HEK293T (cell line): ENCODE data around the gene SMPD2.

Experiments
- CTCF ChIA-PET: fragments of 350-600 bp; formaldehyde crosslinking; extraction: SDS; loops from one replicate; lab custom pipeline; 2021; ENCODE audit warnings: antibody characterized with exemption, inconsistent platforms; lab: Yijun Ruan, JAX
- POLR2A ChIA-PET: fragments of 350-600 bp; formaldehyde crosslinking; extraction: SDS; loops from one replicate; lab custom pipeline; 2020; ENCODE audit warnings: antibody characterized with exemption, inconsistent platforms; lab: Yijun Ruan, JAX
- DNase-seq: peaks from one replicate; pipeline ENCODE4 v3.0.0; 2012; ENCODE audit warnings: mixed read lengths; ENCODE audit errors: extremely low spot score
- ARNT ChIP-seq: fragments of 450-650 bp; IDR thresholded peaks from 2 replicates; pipeline ENCODE4 v1.6.1; 2017; ENCODE audit warnings: mild to moderate bottlenecking
- BHLHE40 ChIP-seq: fragments of 450-650 bp; IDR thresholded peaks from 2 replicates; pipeline ENCODE4 v1.6.1; 2016; ENCODE audit warnings: mild to moderate bottlenecking, moderate library complexity, borderline replicate concordance
- CTBP1 ChIP-seq: fragments of 450-650 bp; IDR thresholded peaks from 2 replicates; pipeline ENCODE4 v1.6.1; 2016; ENCODE audit warnings: borderline replicate concordance
- ELF4 ChIP-seq: fragments of 450-650 bp; IDR thresholded peaks from 2 replicates; pipeline ENCODE4 v1.6.1; 2017; ENCODE audit warnings: antibody characterized with exemption
- FOXA1 ChIP-seq: fragments of 450-650 bp; IDR thresholded peaks from 2 replicates; pipeline ENCODE4 v1.6.1; 2016; ENCODE audit warnings: mild to moderate bottlenecking
- FOXK2 ChIP-seq: fragments of 450-650 bp; IDR thresholded peaks from 2 replicates; pipeline ENCODE4 v1.6.1; 2016; ENCODE audit warnings: mild to moderate bottlenecking
- FOXM1 ChIP-seq: fragments of 450-650 bp; IDR thresholded peaks from 2 replicates; pipeline ENCODE4 v1.6.1; 2017; ENCODE audit warnings: mild to moderate bottlenecking, borderline replicate concordance
- HDGF ChIP-seq: fragments of 450-650 bp; IDR thresholded peaks from 2 replicates; pipeline ENCODE4 v1.6.1; 2017; ENCODE audit warnings: antibody characterized with exemption, borderline replicate concordance
- L3MBTL2 ChIP-seq: fragments of 450-650 bp; conservative IDR thresholded peaks from 2 replicates; pipeline ENCODE4 v1.6.1; 2016; ENCODE audit warnings: mild to moderate bottlenecking
- LEF1 ChIP-seq: fragments of 450-650 bp; IDR thresholded peaks from 2 replicates; pipeline ENCODE4 v1.6.1; 2017; ENCODE audit warnings: mild to moderate bottlenecking, borderline replicate concordance
- NFRKB ChIP-seq: fragments of 450-650 bp; IDR thresholded peaks from 2 replicates; pipeline ENCODE4 v1.6.1; 2016; ENCODE audit warnings: mild to moderate bottlenecking, moderate library complexity
- SP1 ChIP-seq: fragments of 450-650 bp; IDR thresholded peaks from 2 replicates; pipeline ENCODE4 v1.6.1; 2017
- SUZ12 ChIP-seq: fragments of 450-650 bp; IDR thresholded peaks from 2 replicates; pipeline ENCODE4 v1.6.1; 2016; ENCODE audit warnings: mild to moderate bottlenecking
- TARDBP ChIP-seq: fragments of 450-650 bp; IDR thresholded peaks from 2 replicates; pipeline ENCODE4 v1.6.1; 2016
- ZNF384 ChIP-seq: fragments of 450-650 bp; IDR thresholded peaks from 2 replicates; pipeline ENCODE4 v1.6.1; 2016
- TF ChIP-seq, protein P1 (sequence below): fragments of 450-650 bp; IDR thresholded peaks from 2 replicates; pipeline ENCODE4 v1.6.1; 2016

Gene SMPD2

DNA sequence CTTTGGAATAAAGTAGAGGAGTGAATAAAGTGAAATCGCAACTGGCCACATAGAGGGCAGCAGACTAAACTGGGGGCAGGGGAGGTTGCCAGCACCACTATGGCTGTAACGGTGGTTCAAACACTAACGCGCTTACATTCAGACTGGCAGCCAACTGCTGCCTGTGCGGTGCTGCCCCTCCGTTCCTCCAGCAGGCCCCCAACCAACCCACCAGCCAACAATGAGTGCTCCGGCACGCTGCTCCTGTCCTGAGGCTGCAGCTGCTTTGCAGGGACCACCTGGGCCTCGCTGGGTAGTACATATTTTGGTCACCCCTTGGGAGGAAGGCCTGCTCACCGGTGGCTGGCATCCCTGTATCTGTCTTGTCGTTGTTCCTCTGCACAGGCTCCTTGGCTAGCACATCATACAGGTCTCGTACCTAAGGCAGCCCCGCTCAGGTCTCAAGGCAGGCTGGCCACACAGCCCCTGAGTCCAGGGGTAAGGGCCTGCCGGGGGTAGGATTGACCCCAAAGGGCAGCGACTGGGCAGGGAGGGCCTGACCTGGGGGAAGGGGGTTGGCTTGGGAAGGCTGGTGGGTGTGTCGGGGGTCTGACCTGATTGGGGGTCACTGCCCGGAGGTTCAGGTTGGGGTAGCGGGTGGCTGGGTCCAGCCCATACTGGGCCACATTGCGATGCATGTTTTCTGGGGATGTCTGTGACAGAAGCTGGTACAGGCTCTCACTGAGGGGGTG lies 8.7 kb downstream of the SMPD2 start:
- no peak for DNase-seq
- POLR2A ChIA-PET, result interaction anchor here (1.0 to 1.6 kb wide), 2 partner anchors 8 kb away, joined by 3 to 4 read pairs; no protein-coding TSS in a partner anchor
- no peak for TF ChIP-seq ELF4
- TF ChIP-seq ARNT, result no peak
- no peak for TF ChIP-seq SP1
- TF ChIP-seq BHLHE40, result no peak
- no peak for TF ChIP-seq SUZ12
- TF ChIP-seq FOXK2, result no peak
- no peak for TF ChIP-seq CTBP1
- no peak for TF ChIP-seq TARDBP
- no peak for TF ChIP-seq HDGF
- no peak for TF ChIP-seq LEF1
- no peak for TF ChIP-seq FOXM1
- no peak for TF ChIP-seq NFRKB
- TF ChIP-seq, protein P1, sequence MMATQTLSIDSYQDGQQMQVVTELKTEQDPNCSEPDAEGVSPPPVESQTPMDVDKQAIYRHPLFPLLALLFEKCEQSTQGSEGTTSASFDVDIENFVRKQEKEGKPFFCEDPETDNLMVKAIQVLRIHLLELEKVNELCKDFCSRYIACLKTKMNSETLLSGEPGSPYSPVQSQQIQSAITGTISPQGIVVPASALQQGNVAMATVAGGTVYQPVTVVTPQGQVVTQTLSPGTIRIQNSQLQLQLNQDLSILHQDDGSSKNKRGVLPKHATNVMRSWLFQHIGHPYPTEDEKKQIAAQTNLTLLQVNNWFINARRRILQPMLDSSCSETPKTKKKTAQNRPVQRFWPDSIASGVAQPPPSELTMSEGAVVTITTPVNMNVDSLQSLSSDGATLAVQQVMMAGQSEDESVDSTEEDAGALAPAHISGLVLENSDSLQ, result no peak
- no peak for TF ChIP-seq ZNF384
- no peak for TF ChIP-seq FOXA1
- no peak for TF ChIP-seq L3MBTL2
- CTCF ChIA-PET, result interaction anchor here (0.6 to 1.4 kb wide), 2 partner anchors 8 to 330 kb away, joined by 3 to 4 read pairs; partner anchors contain the start of genes PPIL6 and SMPD2

DNA sequence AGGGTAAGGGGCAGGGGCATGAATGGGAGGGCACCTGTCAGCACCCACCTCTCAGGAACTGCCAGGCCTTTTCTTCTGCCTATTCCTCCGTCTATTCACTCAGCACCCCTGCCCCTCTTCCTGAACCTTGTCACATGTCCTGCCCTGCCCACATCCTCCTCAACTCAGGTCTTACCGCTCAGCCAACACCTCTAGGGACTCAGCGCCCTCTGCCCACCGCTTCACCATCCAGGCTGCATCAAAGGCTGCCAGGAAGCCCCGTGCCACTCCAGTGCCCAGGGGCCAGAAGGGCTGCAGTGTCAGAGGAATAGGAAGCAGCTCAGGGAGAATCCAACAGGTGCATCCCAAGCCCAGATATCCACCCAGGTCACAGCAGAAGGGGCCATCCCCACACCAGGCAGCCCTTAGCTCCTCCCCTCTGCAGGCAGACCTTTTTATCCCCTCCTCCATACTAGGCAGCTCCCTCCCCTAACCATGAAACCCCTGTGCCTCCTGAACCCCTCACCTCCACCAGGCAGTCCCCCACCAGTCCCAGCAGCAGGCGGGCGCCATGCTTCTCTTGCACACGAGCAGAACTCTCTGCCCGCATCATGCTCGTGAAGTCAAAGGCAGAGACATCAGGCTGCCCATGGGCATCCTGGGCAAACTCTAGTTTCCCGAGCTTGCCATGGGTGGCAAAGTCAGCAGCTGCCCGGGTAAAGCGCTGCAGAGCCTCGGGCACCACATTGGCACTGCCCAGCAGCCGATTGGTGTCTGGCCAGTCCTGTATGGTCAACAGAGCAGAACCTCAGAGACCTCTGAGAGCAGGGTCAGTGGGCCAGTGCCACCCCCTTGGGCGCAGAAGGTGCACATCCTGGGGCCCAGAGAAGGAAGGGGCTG lies 9.5 kb downstream of the SMPD2 start:
- DNase-seq, result no peak
- TF ChIP-seq CTBP1 (no peak), FOXA1 (no peak), NFRKB (no peak), SUZ12 (no peak), SP1 (no peak), FOXK2 (no peak), ZNF384 (no peak), L3MBTL2 (no peak), FOXM1 (no peak)
- TF ChIP-seq, protein P1, result no peak
- ChIA-PET CTCF (interaction anchor here (1.4 kb wide), 1 partner anchor 9 kb away, joined by 4 read pairs; the partner anchor contains the start of genes PPIL6 and SMPD2), POLR2A (interaction anchor here (1.0 kb wide), 1 partner anchor 9 kb away, joined by 4 read pairs; no protein-coding TSS in a partner anchor)

DNA sequence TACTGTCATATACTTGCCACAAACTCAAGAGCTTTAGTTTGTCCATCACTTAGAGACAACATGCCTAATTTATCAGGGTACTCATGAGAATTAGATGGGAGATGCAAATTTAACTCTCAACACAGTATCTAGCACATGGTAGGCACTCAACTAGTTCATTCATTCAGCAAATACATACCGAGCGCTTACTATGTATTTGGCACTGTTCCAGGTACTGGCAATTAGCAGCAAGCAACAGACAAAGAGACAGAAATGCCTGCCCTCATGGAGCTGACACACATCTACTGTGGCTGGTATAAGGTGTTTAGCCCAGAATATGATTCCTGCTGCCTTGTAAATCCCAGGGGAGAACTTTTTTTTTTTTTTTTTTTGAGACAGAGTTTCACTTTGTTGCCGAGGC lies 10.3 kb downstream of the SMPD2 start:
- TF ChIP-seq FOXM1 (no peak), LEF1 (no peak), SUZ12 (no peak), TARDBP (no peak), ZNF384 (0 out of 2 replicates have a peak, but pooled peaks have one; percentile 47), FOXA1 (no peak), ARNT (no peak)
- POLR2A ChIA-PET, result no interaction called here
- no peak for DNase-seq
- CTCF ChIA-PET, result interaction anchor here (1.4 kb wide), 1 partner anchor 10 kb away, joined by 4 read pairs; the partner anchor contains the start of genes PPIL6 and SMPD2

DNA sequence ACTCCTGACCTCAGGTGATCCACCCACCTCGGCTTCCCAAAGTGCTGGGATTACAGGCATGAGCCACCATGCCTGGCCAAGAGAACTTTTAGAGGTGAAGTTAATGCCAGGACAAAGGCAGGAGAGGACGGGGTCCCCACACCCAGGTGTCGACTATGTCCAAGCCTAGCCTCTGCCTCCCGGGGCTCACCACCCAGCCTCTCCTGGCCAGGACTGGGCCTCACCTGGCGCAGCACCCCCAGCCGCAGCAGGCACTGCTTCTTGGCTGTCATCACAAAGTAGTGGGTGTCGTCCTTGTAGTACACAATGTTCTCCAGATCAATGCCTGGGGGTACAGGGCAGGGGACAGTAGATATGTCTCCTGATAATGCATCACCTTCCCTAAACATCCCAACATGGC lies 10.9 kb downstream of the SMPD2 start:
- ChIA-PET POLR2A (interaction anchor here (6.2 kb wide), 1 partner anchor 9 kb away, joined by 39 read pairs; the partner anchor contains the start of genes PPIL6 and SMPD2), CTCF (no interaction called here)
- TF ChIP-seq NFRKB (no peak), FOXA1 (no peak), BHLHE40 (no peak), FOXK2 (no peak), FOXM1 (no peak), SP1 (no peak), HDGF (no peak), ARNT (no peak), TARDBP (no peak)
- no peak for DNase-seq

DNA sequence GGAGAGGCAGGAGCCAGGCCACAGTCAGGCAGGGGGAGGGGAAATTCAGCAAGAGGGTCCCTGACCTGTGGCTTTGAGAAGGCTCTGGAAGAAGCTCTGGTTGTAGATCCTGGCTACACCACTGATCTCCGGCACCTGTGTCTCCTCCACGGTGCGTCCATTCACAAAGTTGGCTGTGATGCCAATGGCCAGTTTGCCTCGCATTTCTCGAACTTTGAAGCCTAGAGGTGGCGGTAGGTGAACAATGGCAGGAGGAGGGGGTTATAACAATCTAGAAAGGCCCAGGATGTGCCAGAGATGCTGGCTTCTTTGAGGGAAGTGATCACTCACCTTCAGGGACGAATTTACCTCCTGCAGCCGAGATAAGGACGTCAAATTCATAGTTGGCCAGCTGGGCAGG lies 11.7 kb downstream of the SMPD2 start:
- no peak for TF ChIP-seq HDGF
- TF ChIP-seq, protein P1, result no peak
- TF ChIP-seq SP1, result no peak
- no peak for TF ChIP-seq LEF1
- TF ChIP-seq ELF4, result no peak
- TF ChIP-seq BHLHE40, result no peak
- no peak for TF ChIP-seq TARDBP
- TF ChIP-seq L3MBTL2, result no peak
- TF ChIP-seq CTBP1, result no peak
- no peak for TF ChIP-seq FOXK2
- no peak for TF ChIP-seq NFRKB
- no peak for TF ChIP-seq ARNT
- ChIA-PET CTCF (no interaction called here), POLR2A (interaction anchor here (1.5 to 6.2 kb wide), 2 partner anchors 10 to 69 kb away, joined by 6 to 39 read pairs; partner anchors contain the start of genes CD164, PPIL6 and SMPD2)
- DNase-seq, result no peak
